Hypothalamus (tissue), 51 donors: ENCODE measurements around the gene C1orf210.
A peak's percentile ranks its signal among the peaks of the same experiment; 100 is the strongest.

Source experiments
- DNase-seq, 51 donors: peaks; one replicate each; lab custom pipeline; 2025; lab: John Stamatoyannopoulos, UW

Gene C1orf210

GRCh38 chr1:43285269-43285990 is at the start of gene C1orf210:
C1orf210 (minus strand) TSS chr1:43285581; CDS start chr1:43283270, 2,311 bp downstream.
- DNase-seq, result no peak

- no peak for DNase-seq
Measured at GRCh38 chr1:43334453-43335205, 49.2 kb upstream of the C1orf210 start.

- DNase-seq, result no peak
Measured at GRCh38 chr1:43331688-43332087, 46.3 kb upstream of the C1orf210 start.

- DNase-seq, result no peak
Measured at GRCh38 chr1:43329995-43330751, 44.8 kb upstream of the C1orf210 start.

GRCh38 chr1:43327549-43328292 is 42.3 kb upstream of the C1orf210 start:
- no peak for DNase-seq

- DNase-seq, result no peak
Measured at GRCh38 chr1:43325381-43325780, 40.0 kb upstream of the C1orf210 start.

- DNase-seq, result no peak
Measured at GRCh38 chr1:43324810-43325209, 39.4 kb upstream of the C1orf210 start.

GRCh38 chr1:43322506-43322905 is 37.1 kb upstream of the C1orf210 start:
- no peak for DNase-seq

GRCh38 chr1:43321331-43321891 is 36.0 kb upstream of the C1orf210 start:
- DNase-seq, result no peak

GRCh38 chr1:43319766-43320165 is 34.4 kb upstream of the C1orf210 start:
- no peak for DNase-seq

GRCh38 chr1:43319288-43319687 is 33.9 kb upstream of the C1orf210 start:
- DNase-seq, result no peak

GRCh38 chr1:43318831-43319230 is 33.5 kb upstream of the C1orf210 start:
- no peak for DNase-seq

- DNase-seq, result peak in 32 of 51 donors; percentile 5 to 77 (median 54)
Measured at GRCh38 chr1:43317817-43318471, 32.6 kb upstream of the C1orf210 start.

GRCh38 chr1:43316738-43317520 is 31.5 kb upstream of the C1orf210 start:
- no peak for DNase-seq

GRCh38 chr1:43315963-43316737 is 30.8 kb upstream of the C1orf210 start:
- DNase-seq, result no peak

GRCh38 chr1:43315481-43315880 is 30.1 kb upstream of the C1orf210 start:
- peak in 18 of 51 donors; percentile 16 to 67 (median 36) for DNase-seq

GRCh38 chr1:43314233-43314632 is 28.9 kb upstream of the C1orf210 start:
- DNase-seq, result no peak

- no peak for DNase-seq
Measured at GRCh38 chr1:43313771-43314170, 28.4 kb upstream of the C1orf210 start.
